TTC549 (cell line): ENCODE results near the gene ANKH.

ENCODE experiments used
- FAIRE-seq: peaks from 2 replicates; lab custom pipeline; 2012; peaks lifted over from hg19 to GRCh38; lab: Jason Lieb, UNC

Gene ANKH

GRCh38 chr5:14787801-14788579 lies 83.6 kb downstream of the ANKH start:
- no peak for FAIRE-seq

GRCh38 chr5:14783691-14784090 lies 87.9 kb downstream of the ANKH start:
- no peak for FAIRE-seq

GRCh38 chr5:14782591-14782990 lies 89.0 kb downstream of the ANKH start:
- FAIRE-seq, result no peak

GRCh38 chr5:14781106-14781505 lies 90.5 kb downstream of the ANKH start:
- no peak for FAIRE-seq

- no peak for FAIRE-seq
Observed at GRCh38 chr5:14779975-14780374, 91.6 kb downstream of the ANKH start.

- FAIRE-seq, result no peak
Observed at GRCh38 chr5:14778792-14779070, 92.8 kb downstream of the ANKH start.

GRCh38 chr5:14777932-14778791 lies 93.4 kb downstream of the ANKH start:
- FAIRE-seq, result no peak

- no peak for FAIRE-seq
Observed at GRCh38 chr5:14777187-14777586, 94.4 kb downstream of the ANKH start.

GRCh38 chr5:14776602-14777001 lies 95.0 kb downstream of the ANKH start:
- no peak for FAIRE-seq

GRCh38 chr5:14775857-14776256 lies 95.7 kb downstream of the ANKH start:
- FAIRE-seq, result no peak

- no peak for FAIRE-seq
Observed at GRCh38 chr5:14773588-14773987, 98.0 kb downstream of the ANKH start.

GRCh38 chr5:14771972-14772371 lies 99.6 kb downstream of the ANKH start:
- no peak for FAIRE-seq

GRCh38 chr5:14771189-14771588 lies 100.4 kb downstream of the ANKH start:
- no peak for FAIRE-seq

GRCh38 chr5:14768508-14769365 lies 102.8 kb downstream of the ANKH start:
- FAIRE-seq, result no peak

- no peak for FAIRE-seq
Observed at GRCh38 chr5:14767735-14768507, 103.7 kb downstream of the ANKH start.

GRCh38 chr5:14767053-14767452 lies 104.5 kb downstream of the ANKH start:
- FAIRE-seq, result no peak

GRCh38 chr5:14766584-14766983 lies 105.0 kb downstream of the ANKH start:
- no peak for FAIRE-seq

- no peak for FAIRE-seq
Observed at GRCh38 chr5:14765587-14765986, 106.0 kb downstream of the ANKH start.

GRCh38 chr5:14762549-14763216 lies 108.9 kb downstream of the ANKH start:
- no peak for FAIRE-seq

- FAIRE-seq, result no peak
Observed at GRCh38 chr5:14760548-14761002, 111.0 kb downstream of the ANKH start.
